HG03064 (cell line): ENCODE measurements around the gene TNFRSF14.
"Not testable (repeated sequence)": the region's sequence is repeated elsewhere in the genome, so short reads cannot be mapped to it uniquely, and the experiment has no call there.

Experiments
- ATAC-seq: cut with Tn5 transposase; IDR thresholded peaks from one replicate; pipeline ENCODE4 v1.9.1; 2021; ENCODE audit warnings: low read depth; ENCODE audit not compliant: unreplicated experiment

The TNFRSF14 gene

GRCh38 chr1:2537784-2538115, 18.4 kb upstream of the TNFRSF14 start:
- ATAC-seq = no peak

GRCh38 chr1:2538376-2538775, 17.8 kb upstream of the TNFRSF14 start:
- ATAC-seq = no peak

- no peak for ATAC-seq
Measured at GRCh38 chr1:2538872-2539271, 17.3 kb upstream of the TNFRSF14 start.

- ATAC-seq = no peak
Measured at GRCh38 chr1:2539312-2539907, 16.8 kb upstream of the TNFRSF14 start.

GRCh38 chr1:2540816-2541492, 15.2 kb upstream of the TNFRSF14 start:
- no peak for ATAC-seq

- ATAC-seq = no peak
Measured at GRCh38 chr1:2541619-2542245, 14.4 kb upstream of the TNFRSF14 start.

GRCh38 chr1:2542246-2542915, 13.8 kb upstream of the TNFRSF14 start:
- ATAC-seq = no peak

GRCh38 chr1:2543543-2544092, 12.6 kb upstream of the TNFRSF14 start:
- no peak for ATAC-seq

GRCh38 chr1:2544093-2544874, 11.9 kb upstream of the TNFRSF14 start:
- ATAC-seq = no peak

- ATAC-seq = no peak
Measured at GRCh38 chr1:2544875-2545640, 11.1 kb upstream of the TNFRSF14 start.

- peak; percentile 24 for ATAC-seq
Measured at GRCh38 chr1:2545754-2546514, 10.2 kb upstream of the TNFRSF14 start.

GRCh38 chr1:2546515-2547209, 9.5 kb upstream of the TNFRSF14 start:
- ATAC-seq = peak; percentile 28

- no peak for ATAC-seq
Measured at GRCh38 chr1:2547210-2548067, 8.7 kb upstream of the TNFRSF14 start.

- no peak for ATAC-seq
Measured at GRCh38 chr1:2548068-2548589, 8.0 kb upstream of the TNFRSF14 start.

- not testable (repeated sequence) for ATAC-seq
Measured at GRCh38 chr1:2549367-2550029, 6.7 kb upstream of the TNFRSF14 start.

GRCh38 chr1:2550309-2550861, 5.8 kb upstream of the TNFRSF14 start:
- not testable (repeated sequence) for ATAC-seq
